T-cell (primary cell): Measurements from ENCODE around the gene MBP. TPM values are rescaled to one million over a fixed set of nuclear protein-coding genes. Genes with fewer than 3 reads are reported as not detected.
A peak's percentile ranks its signal among the peaks of the same experiment; 100 is the strongest.

Experiments
- ATAC-seq, 4 experiments: fragments of 200-7000 bp in 3 of 4; fragments of 150-1000 bp in 1 of 4; cut with Tn5 transposase; replicated peaks in 1 of 4; 1 replicate in 3 of 4; 2 replicates in 1 of 4; pipeline ENCODE4 v1.10.0; 2021; ENCODE audit warnings: moderate library complexity in 3 of 4, mild to moderate bottlenecking in 2 of 4, moderate number of reproducible peaks in 1 of 4
- CTCF ChIA-PET, 2 donors: fragments of 300-600 bp; sonication (Branson Sonifier 250); formaldehyde crosslinking; loops; one replicate each; lab custom pipeline; 2022; ENCODE audit warnings: antibody characterized with exemption in 2 of 2; lab: Charles Lee
- POLR2A ChIA-PET, 2 donors: fragments of 300-600 bp; sonication (Branson Sonifier 250); formaldehyde crosslinking; loops; one replicate each; lab custom pipeline; 2022; ENCODE audit warnings: antibody characterized with exemption in 2 of 2; lab: Charles Lee
- DNase-seq, 35 experiments: peaks; one replicate each; pipeline versions ENCODE4 v3.0.0 to v3.0.0-alpha.2; 2013 to 2023
- H3K27ac ChIP-seq: one replicate; pipeline ENCODE4 v1.5.1; 2013; ENCODE audit warnings: low read length
- H3K27me3 ChIP-seq, 2 experiments: replicated peaks in 1 of 2; 1 replicate in 1 of 2; 2 replicates in 1 of 2; pipeline versions ENCODE4 v1.6.1 to v1.7.0; 2013; ENCODE audit warnings: low read length in 1 of 2, mixed read lengths in 1 of 2; ENCODE audit not compliant: control insufficient read depth in 2 of 2, insufficient read depth in 2 of 2; ENCODE audit errors: extremely low read depth in 1 of 2
- H3K36me3 ChIP-seq, 2 donors: 1 replicate in 1 of 2; 2 replicates in 1 of 2; pipeline versions ENCODE4 v1.6.1 to v1.7.0; 2013; ENCODE audit warnings: low read length in 1 of 2; ENCODE audit not compliant: control insufficient read depth in 2 of 2, insufficient read depth in 1 of 2; ENCODE audit errors: extremely low read depth in 1 of 2
- H3K4me1 ChIP-seq, 2 experiments: 1 replicate in 1 of 2; 2 replicates in 1 of 2; pipeline versions ENCODE4 v1.6.1 to v1.7.0; 2013; ENCODE audit warnings: low read length in 2 of 2, mixed read lengths in 1 of 2; ENCODE audit not compliant: insufficient read depth in 2 of 2, control insufficient read depth in 1 of 2; ENCODE audit errors: extremely low read depth in 1 of 2
- H3K4me3 ChIP-seq, 2 donors: 1 replicate in 1 of 2; 2 replicates in 1 of 2; pipeline versions ENCODE4 v1.5.1 to v1.7.0; 2013; ENCODE audit warnings: mild to moderate bottlenecking in 2 of 2, low read length in 1 of 2, moderate library complexity in 1 of 2; ENCODE audit not compliant: control insufficient read depth in 1 of 2; ENCODE audit errors: extremely low read depth in 1 of 2
- H3K9me3 ChIP-seq: 2 replicates; pipeline ENCODE4 v1.7.0; 2013
- H3K27ac Mint-ChIP-seq, 2 donors: one replicate each; pipeline ENCODE4 v1.8.0; 2020 to 2021; ENCODE audit warnings: mild to moderate bottlenecking in 2 of 2, mixed read lengths in 2 of 2
- H3K27me3 Mint-ChIP-seq, 2 donors: one replicate each; pipeline ENCODE4 v1.8.0; 2021 to 2022; ENCODE audit warnings: mixed read lengths in 2 of 2
- H3K36me3 Mint-ChIP-seq: one replicate; pipeline ENCODE4 v1.8.0; 2021; ENCODE audit warnings: mixed read lengths
- H3K4me1 Mint-ChIP-seq, 3 donors: one replicate each; pipeline ENCODE4 v1.8.0; 2020 to 2022; ENCODE audit warnings: mixed read lengths in 3 of 3, mild to moderate bottlenecking in 1 of 3
- H3K4me3 Mint-ChIP-seq, 3 donors: one replicate each; pipeline ENCODE4 v1.8.0; 2020 to 2022; ENCODE audit warnings: mild to moderate bottlenecking in 3 of 3, mixed read lengths in 3 of 3, moderate library complexity in 3 of 3
- H3K9me3 Mint-ChIP-seq, 3 donors: one replicate each; pipeline ENCODE4 v1.8.0; 2020 to 2022; ENCODE audit warnings: mixed read lengths in 3 of 3
- WGBS: methylation state at CpG from one replicate; pipeline ENCODE4 v1.1.5; 2013; ENCODE audit warnings: missing lambda C conversion rate; ENCODE audit not compliant: insufficient coverage; 5-methylcytosine and 5-hydroxymethylcytosine counted together
- total RNA-seq, 35 experiments: library from RNA in 6 of 35; stranded (reverse) in 6 of 35; fragments of 120-200 nt in 1 of 35; gene quantifications; one replicate each; pipeline versions ENCODE4 v1.2.1 to v1.2.4 and lab custom pipeline; 2013 to 2026

The MBP gene
- total RNA-seq, 5 donors from 2014 or later (not counting 1 experiment from before 2014, with no cell fraction given), result 114 to 185 (median 152) TPM

- H3K27ac Mint-ChIP-seq, result peak overlapping the region; percentile 51 to 59
- CTCF ChIA-PET, result interaction anchor here in 1 of 2 donors (1.0 kb wide), 1 partner anchor 10 kb away, joined by 3 read pairs; no protein-coding TSS in a partner anchor
- POLR2A ChIA-PET, result interaction anchor here in 1 of 2 donors (0.6 to 0.9 kb wide), 3 partner anchors 10 to 19 kb away, joined by 3 to 6 read pairs (median 4); no protein-coding TSS in a partner anchor
- peaks cover 33 to 90% of the 10 kb centered on the region in 2 experiments for H3K4me1 ChIP-seq
- H3K9me3 Mint-ChIP-seq, result no peaks in the 10 kb centered on the region
- H3K36me3 Mint-ChIP-seq, result peaks cover 33% of the 10 kb centered on the region
- no peaks in the 10 kb centered on the region for H3K27me3 ChIP-seq
- H3K27ac ChIP-seq, result peak overlapping the region; percentile 14
- no peak overlapping the region for H3K4me3 ChIP-seq
- H3K9me3 ChIP-seq, result no peaks in the 10 kb centered on the region
- H3K36me3 ChIP-seq, result peaks cover 0 to 39% of the 10 kb centered on the region in 2 donors
- no peak for ATAC-seq
- H3K4me3 Mint-ChIP-seq, result peak overlapping the region in 1 of 3 donors; percentile 39
- H3K27me3 Mint-ChIP-seq, result no peaks in the 10 kb centered on the region
- WGBS, result 77% methylated on average over 7 of the region's 11 CpGs
- H3K4me1 Mint-ChIP-seq, result peaks cover 96 to 98% (median 97%) of the 10 kb centered on the region in 3 donors
- peak in 2 of 35 experiments; percentile 5 to 21 for DNase-seq
Observed at GRCh38 chr18:77111449-77111848, 21.1 kb downstream of the MBP start.

DNA sequence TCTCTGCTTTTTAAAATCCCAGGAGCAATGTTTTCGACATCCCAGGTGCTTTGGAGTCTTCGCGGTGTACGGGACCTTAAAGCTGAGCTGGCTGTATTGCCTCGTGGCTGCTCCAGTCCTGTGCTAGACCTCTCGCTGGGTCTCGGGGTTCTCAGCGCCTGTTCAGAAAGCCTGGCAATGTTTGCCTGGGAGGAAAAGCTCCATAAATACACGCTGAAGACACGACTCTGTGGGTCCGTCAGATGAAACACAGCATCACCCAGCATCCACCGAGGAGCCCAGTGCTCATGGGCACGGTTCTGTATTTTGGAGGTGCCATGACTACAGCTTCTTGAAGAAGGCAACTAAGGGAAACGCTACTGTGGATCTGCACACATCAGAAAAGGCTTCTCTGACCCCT lies 21.6 kb downstream of the MBP start:
- ChIA-PET POLR2A (interaction anchor here in 1 of 2 donors (0.6 kb wide), 1 partner anchor 10 kb away, joined by 3 read pairs; no protein-coding TSS in a partner anchor), CTCF (interaction anchor here (0.6 to 1.0 kb wide), 2 partner anchors 10 to 39 kb away, joined by 3 to 5 read pairs; no protein-coding TSS in a partner anchor)
- Histone ChIP-seq H3K9me3 (no peaks in the 10 kb centered on the region), H3K27ac (peak overlapping the region; percentile 14), H3K36me3 (peaks cover 0 to 35% of the 10 kb centered on the region in 2 donors), H3K4me3 (no peak overlapping the region), H3K27me3 (no peaks in the 10 kb centered on the region), H3K4me1 (peaks cover 35 to 90% of the 10 kb centered on the region in 2 experiments)
- no peak for ATAC-seq
- WGBS, result 98% methylated on average over 12 of the region's 14 CpGs
- peak overlapping the region; percentile 51 to 59 for H3K27ac Mint-ChIP-seq
- DNase-seq, result peak in 1 of 35 experiments; percentile 22
- no peaks in the 10 kb centered on the region for H3K27me3 Mint-ChIP-seq
- peaks cover 38% of the 10 kb centered on the region for H3K36me3 Mint-ChIP-seq
- H3K9me3 Mint-ChIP-seq, result no peaks in the 10 kb centered on the region
- H3K4me3 Mint-ChIP-seq, result peak overlapping the region in 1 of 3 donors; percentile 10
- peaks cover 96 to 98% (median 97%) of the 10 kb centered on the region in 3 donors for H3K4me1 Mint-ChIP-seq

DNA sequence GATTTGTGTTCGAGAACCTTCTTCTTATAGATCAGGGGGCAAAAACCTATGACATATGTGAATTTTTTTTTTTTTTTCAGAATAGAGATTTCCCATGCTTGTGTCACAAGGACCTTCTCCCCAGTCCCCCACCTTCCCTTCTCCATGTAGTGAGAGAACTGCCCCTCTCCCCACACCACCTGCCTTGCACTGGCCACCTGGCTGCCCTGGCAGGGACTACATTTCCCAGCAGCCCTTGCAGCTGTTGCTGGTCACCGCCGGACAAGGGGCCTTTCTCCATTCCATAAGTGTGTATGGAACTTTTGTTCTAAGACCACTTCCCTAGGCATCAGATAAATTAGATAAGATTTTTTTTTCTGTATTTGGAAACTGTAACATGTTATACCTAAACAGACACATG lies 22.2 kb downstream of the MBP start:
- H3K27ac ChIP-seq, result no peak overlapping the region
- H3K4me1 ChIP-seq, result peaks cover 38 to 90% of the 10 kb centered on the region in 2 experiments
- no peaks in the 10 kb centered on the region for H3K27me3 ChIP-seq
- H3K27me3 Mint-ChIP-seq, result no peaks in the 10 kb centered on the region
- ChIA-PET POLR2A (interaction anchor here (0.6 to 1.1 kb wide), 3 partner anchors 11 to 16 kb away, joined by 3 to 4 read pairs (median 3); no protein-coding TSS in a partner anchor), CTCF (interaction anchor here (0.6 to 1.0 kb wide), 2 partner anchors 11 to 38 kb away, joined by 3 to 5 read pairs; no protein-coding TSS in a partner anchor)
- WGBS, result no CpG with 5 or more reads among the region's 3 CpGs
- no peak overlapping the region for H3K4me3 Mint-ChIP-seq
- no peak overlapping the region for H3K4me3 ChIP-seq
- peaks cover 0 to 35% of the 10 kb centered on the region in 2 donors for H3K36me3 ChIP-seq
- H3K4me1 Mint-ChIP-seq, result peaks cover 96 to 98% (median 98%) of the 10 kb centered on the region in 3 donors
- peak overlapping the region; percentile 83 to 95 for H3K27ac Mint-ChIP-seq
- H3K36me3 Mint-ChIP-seq, result peaks cover 44% of the 10 kb centered on the region
- DNase-seq (peak in 1 of 35 experiments; percentile 4), ATAC-seq (no peak)
- H3K9me3 Mint-ChIP-seq, result no peaks in the 10 kb centered on the region
- no peaks in the 10 kb centered on the region for H3K9me3 ChIP-seq

DNA sequence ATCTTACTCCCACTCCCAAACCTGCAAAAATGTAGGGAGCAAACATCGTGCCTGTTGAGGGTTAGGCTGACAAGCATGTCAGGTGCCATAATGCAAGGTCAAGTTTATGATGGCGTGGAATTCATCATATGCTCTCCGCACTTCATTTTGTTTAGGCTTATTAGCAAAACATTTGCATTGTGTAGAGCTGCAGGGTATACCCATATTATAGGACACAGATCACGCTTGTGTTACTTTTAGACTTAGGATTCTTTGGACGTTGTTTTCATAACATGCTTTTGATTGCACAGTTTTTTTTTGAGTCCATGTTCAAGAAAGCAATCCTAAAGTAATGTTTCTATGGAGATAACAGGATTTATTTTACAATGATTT lies 22.9 kb downstream of the MBP start:
- DNase-seq (no peak), ATAC-seq (no peak)
- ChIA-PET CTCF (interaction anchor here (0.5 to 1.5 kb wide), 4 partner anchors 7 to 48 kb away, joined by 3 to 4 read pairs (median 3); no protein-coding TSS in a partner anchor), POLR2A (interaction anchor here (1.0 to 2.8 kb wide), 4 partner anchors 13 to 17 kb away, joined by 3 to 29 read pairs (median 4); no protein-coding TSS in a partner anchor)
- Mint-ChIP-seq H3K4me1 (peaks cover 96 to 98% (median 98%) of the 10 kb centered on the region in 3 donors), H3K27me3 (no peaks in the 10 kb centered on the region), H3K36me3 (peaks cover 50% of the 10 kb centered on the region), H3K4me3 (no peak overlapping the region), H3K9me3 (no peaks in the 10 kb centered on the region), H3K27ac (peak overlapping the region; percentile 95 to 96)
- peak overlapping the region; percentile 88 for H3K27ac ChIP-seq
- no peaks in the 10 kb centered on the region for H3K9me3 ChIP-seq
- WGBS, result no CpG with 5 or more reads among the region's 5 CpGs
- peaks cover 0 to 29% of the 10 kb centered on the region in 2 donors for H3K36me3 ChIP-seq
- no peak overlapping the region for H3K4me3 ChIP-seq
- H3K27me3 ChIP-seq, result no peaks in the 10 kb centered on the region
- peaks cover 38 to 90% of the 10 kb centered on the region in 2 experiments for H3K4me1 ChIP-seq

DNA sequence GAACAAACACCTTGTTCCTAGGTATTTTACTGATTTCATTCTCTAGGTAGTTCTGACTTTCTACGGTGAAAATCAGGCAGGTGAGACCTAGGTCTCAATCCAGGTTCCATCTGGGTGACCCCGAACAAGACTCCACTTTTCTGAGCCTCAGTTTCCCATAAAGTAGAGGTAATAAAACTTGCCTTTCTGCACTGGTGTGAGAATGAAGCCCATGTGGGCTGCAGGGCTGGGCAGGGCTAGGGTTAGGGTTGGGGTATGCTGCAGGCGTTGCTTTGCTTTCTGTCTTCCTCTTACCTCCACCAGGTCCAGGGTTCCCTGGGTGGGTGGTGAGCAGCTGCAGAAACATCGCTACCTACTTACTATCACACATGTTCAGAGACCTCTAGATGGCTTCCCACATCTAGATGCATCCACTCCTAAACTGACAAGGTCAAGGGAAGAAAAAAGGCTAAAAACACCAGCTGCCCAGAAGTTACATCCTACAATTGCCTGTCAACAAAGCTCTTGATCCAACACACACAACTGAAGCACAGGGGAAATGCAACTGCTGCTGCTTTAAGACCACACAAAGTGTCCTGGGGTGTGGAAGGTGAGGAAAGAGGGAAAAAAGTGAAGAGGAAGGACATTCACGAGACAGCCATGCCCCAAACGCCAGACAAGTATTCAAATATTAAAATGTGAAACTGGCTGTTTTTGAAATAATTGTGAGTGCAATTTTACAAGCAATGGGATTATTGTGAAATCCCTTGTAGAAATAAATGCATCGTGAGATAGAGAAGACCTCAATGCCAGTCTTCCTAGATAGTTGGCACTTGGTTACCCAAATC lies 23.5 kb downstream of the MBP start:
- peak overlapping the region; percentile 88 for H3K27ac ChIP-seq
- no peak overlapping the region for H3K4me3 ChIP-seq
- H3K4me1 ChIP-seq, result peaks cover 35 to 90% of the 10 kb centered on the region in 2 experiments
- DNase-seq, result no peak
- peaks cover 54% of the 10 kb centered on the region for H3K36me3 Mint-ChIP-seq
- H3K36me3 ChIP-seq, result peaks cover 1 to 35% of the 10 kb centered on the region in 2 donors
- CTCF ChIA-PET, result interaction anchor here (0.5 to 1.7 kb wide), 8 partner anchors 8 to 54 kb away, joined by 3 to 7 read pairs (median 4); no protein-coding TSS in a partner anchor
- POLR2A ChIA-PET, result interaction anchor here (0.7 to 2.8 kb wide), 7 partner anchors 13 to 21 kb away, joined by 3 to 29 read pairs (median 4); no protein-coding TSS in a partner anchor
- H3K9me3 ChIP-seq, result no peaks in the 10 kb centered on the region
- H3K9me3 Mint-ChIP-seq, result no peaks in the 10 kb centered on the region
- H3K4me1 Mint-ChIP-seq, result peaks cover 94 to 98% (median 97%) of the 10 kb centered on the region in 3 donors
- peak overlapping the region; percentile 95 to 96 for H3K27ac Mint-ChIP-seq
- H3K27me3 Mint-ChIP-seq, result no peaks in the 10 kb centered on the region
- peak overlapping the region in 2 of 3 donors; percentile 0 to 5 for H3K4me3 Mint-ChIP-seq
- 90% methylated on average over 2 of the region's 7 CpGs for WGBS
- no peak for ATAC-seq
- no peaks in the 10 kb centered on the region for H3K27me3 ChIP-seq
